Activated CD8-positive, alpha-beta memory T cell treated with anti-CD3 and anti-CD28 coated beads for 4 hours (primary cell): Measurements from ENCODE around the gene HOXC12.

Experiments used
- DNase-seq, 2 donors: peaks; one replicate each; pipeline ENCODE4 v3.0.0-alpha.2; 2020; ENCODE audit warnings: low read depth in 2 of 2

Gene HOXC12

DNA sequence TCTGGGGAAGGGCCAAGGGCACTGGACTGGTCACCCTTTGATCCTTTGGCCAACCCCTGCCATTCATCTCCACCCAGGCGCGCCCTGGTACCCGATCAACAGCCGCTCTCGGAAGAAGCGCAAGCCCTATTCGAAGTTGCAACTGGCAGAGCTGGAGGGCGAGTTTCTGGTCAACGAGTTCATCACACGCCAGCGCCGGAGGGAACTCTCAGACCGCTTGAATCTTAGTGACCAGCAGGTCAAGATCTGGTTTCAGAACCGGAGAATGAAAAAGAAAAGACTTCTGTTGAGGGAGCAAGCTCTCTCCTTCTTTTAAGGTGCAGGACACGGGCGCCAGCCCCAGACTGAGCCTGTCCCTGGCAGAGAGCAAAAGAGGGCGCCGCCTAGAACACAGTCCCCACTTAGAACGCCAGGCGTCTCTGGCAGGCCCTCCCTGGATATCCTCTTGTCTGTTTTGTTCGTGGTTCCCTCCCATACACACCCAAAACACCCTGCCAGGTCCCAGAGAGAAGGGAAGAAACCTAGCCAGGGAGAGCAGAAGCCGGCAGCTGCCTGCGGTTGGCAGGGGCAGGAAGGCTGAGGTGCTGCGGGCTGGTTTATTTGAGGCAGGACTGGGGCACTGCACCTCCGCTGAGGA is 1.7 kb downstream of the HOXC12 start:
- DNase-seq, result no peak

DNA sequence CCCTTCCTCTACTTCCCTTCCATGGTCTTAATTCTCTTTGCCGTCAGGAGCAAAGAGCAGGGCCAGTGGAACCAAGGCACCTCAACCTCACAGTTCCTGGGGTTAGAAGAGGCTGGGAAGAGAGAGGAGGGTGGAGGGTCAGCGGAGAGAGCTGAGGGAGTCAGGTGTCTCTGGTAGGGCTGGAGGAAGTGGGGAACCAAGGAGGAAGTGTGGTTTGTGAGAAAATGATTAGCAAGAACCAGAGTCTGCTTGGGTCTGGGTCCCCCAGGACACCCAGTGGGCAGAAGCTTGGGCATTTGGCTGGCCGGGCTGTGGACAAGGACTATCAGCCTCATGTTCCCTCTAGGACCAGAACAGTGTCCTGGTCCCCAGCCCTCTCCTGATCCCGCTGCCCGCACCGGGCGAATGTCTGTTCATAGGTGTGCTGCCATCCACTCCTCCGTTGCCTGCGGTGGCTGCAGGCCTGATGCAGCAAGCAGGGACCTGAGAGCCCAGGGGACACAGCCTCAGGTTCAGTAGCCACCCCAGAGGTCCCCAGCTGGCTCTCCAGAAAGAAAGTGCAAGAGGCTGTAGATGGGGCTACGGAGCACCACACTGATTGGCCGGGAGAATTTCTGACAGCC is 2.3 kb downstream of the HOXC12 start:
- no peak for DNase-seq

DNA sequence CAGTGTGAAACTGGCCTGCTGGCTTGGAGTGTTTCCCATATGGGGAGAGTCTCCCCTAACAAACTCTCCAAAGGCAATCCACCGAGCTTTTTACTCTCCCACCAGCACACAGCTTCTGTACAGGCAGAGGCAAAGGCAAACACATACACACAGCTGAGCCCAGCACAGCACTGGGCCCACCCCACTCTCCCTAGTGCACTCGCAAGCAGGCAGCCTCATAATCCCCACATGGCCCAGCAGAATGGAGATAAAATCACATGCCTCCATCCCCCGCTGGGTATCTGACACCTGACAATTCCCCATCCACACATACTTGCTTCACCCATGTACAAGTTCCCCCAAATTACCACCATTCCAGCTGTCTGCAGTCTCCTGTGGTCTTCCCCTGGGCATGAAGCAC is 3.4 kb downstream of the HOXC12 start:
- no peak for DNase-seq

DNA sequence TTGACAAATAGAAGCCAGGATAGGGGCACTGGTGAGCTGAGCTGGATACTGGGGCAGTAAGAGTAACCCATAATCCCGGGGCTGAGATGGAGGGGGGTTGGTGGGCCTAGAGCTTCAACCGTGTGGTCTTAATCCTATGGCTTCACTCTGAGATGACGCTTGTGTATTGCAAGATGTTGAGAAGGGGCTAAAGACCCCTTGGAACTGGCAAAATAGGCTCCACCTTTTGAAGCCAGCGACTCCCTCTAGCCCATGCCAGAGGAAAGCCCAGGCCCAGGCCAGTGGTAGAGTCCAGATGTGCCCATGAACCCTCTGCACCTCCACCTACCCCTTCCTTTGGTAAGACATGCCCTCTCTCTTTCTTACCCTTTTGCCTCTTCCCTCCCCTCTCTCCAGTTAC is 4.6 kb downstream of the HOXC12 start:
- no peak for DNase-seq

DNA sequence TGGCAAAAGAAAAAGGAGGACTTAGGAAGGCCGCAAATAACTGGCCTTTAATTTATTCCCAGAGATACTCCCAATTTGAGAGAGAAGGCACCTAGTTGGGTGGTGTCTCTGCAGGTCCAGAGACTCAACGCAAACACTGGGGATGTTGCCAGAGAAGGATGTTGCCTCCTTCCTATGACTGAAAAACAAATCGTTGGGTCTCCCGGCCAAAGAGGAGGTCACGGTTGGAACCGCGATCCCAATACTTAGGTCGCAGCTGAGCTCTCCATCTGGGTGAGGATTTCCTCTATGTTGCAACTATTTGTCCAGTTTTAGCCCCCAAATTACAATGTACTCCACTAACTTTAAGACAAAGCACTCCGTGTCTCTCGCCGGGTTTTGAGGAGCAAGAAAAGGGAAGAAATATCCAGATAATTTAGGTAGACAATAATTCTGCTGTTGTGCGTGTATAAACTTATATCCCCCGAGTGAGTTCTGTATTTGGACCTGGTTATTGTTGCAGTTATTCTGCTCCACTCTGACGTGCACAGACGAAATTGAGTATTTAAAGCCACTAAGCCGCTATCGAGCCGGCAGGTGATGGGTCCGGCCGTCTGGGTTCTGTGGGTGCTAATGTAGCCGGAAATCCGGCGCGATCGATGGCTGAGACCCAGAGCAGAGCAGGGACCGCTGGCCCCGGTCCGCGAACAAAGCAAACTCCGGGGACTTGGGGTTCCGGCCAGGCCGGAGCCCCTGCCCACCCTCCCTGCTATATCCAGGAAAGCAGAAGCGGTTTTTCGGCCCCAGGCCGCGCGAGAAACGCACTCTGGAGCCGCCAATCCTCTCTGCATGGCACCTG is 5.7 kb downstream of the HOXC12 start:
- DNase-seq, result no peak

DNA sequence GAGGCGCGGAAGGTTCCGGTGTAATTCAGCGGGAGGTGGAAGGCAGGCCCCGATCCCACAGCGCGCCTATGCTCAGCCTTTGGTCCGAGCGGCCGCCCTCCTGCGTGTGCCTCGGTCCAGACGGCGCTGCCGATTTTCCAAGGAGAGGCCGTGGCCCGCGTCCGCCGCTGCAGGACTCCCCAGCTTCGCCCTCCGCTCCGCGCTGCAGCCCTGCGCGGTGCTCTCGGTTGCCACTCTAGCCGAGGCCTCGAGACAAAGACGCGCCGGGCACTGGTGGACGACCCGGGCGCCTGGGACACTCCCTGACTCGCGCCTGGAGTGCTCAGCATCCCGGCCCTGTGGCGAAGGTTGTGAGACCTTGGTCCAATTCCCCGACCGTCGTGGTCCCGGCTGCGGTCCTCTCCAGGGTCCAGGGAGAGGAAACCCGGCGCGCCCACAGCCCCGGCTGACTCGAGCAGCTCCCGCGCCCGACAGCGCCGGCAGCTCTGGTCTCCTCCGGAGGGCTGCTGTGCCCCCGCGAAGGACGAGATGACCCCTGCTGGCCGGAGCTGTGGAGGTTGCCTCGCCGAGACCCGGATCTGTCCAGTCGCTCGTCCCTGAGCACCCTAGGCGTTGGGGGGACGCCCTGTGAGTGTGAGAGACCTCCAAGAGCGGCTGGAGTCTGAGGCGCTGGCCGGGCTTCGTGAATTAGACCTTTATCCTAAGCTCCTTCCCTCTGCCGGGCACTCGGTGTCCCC is 6.5 kb downstream of the HOXC12 start:
- no peak for DNase-seq

DNA sequence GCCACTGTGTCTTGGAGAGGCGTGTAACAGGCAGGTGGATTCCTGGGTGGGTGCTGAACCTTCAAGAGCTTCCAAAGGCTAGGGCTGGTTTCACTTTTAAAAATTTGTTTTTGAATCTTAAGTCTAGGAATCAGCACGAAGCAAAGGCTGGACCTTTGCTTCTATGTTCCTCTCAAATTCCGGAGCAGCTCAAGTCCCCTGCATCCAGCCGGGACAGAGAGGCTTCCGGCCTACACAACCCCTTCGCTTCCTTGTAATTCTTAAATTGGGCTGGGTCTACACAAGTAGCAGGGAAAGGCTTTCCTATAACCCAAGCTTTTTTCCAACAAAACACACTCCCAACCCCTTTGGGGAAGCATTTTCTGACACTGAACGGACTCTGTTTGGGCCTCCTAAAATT is 8.3 kb downstream of the HOXC12 start:
- no peak for DNase-seq

DNA sequence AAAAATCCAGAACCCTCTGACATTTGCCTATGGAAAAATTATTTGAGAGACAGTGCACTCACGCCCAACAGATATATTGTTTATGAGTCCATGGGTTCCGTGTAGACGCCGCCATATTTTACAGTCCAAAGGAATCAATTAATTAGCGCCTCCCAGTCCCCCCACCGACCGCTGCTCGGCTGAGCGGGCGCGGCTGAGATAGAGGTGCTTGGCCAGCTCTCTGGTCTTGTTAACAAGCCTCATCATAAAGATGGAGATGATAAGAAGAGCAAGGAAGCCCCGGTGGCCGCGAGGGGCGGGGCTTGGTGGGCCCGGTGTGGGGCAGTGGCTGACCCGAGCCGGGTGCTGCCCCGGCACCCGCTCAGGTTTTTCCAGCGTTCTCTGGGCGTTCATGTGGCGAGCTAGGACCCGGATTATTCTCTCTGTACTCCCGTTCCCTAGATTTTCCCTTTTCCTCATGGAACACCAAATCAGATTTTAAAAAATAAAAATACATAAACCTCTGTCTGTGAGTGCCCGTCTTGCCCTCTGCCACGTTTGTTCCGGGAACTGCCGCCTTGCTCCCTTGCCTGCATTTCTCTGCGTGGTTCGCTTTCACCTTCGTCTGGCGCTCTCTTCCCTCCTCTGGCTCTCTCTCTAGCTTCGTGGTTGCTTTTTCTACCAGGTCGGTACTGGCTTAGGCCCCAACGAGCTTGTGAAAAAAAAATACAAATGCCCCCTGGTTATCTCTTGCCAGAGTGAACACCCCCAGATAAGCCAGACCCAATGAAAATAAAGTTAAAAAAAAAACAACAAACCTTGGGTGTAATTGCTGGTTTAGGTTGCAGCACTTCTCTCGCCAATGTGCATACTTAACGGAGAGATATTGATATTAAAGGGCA is 9.0 kb downstream of the HOXC12 start:
- no peak for DNase-seq

DNA sequence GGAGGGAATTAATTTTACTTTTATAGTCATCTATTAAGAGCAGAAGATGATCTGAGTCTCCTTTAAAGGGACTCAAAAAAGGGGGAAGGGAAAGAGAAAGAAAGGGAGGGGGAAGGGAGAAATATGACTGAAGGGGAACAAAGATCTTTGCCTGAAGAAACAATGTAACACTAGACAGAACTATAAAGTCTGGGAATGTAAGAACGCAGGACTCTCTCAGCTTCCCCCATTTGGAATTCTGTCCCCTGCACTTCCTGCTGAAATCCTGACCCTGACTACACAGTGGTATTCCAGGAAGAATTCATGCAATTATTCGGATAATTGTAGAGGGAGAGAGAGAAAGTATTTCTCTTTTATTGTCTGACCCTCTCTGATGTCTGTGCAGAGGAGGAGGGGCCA is 9.6 kb downstream of the HOXC12 start:
- no peak for DNase-seq

DNA sequence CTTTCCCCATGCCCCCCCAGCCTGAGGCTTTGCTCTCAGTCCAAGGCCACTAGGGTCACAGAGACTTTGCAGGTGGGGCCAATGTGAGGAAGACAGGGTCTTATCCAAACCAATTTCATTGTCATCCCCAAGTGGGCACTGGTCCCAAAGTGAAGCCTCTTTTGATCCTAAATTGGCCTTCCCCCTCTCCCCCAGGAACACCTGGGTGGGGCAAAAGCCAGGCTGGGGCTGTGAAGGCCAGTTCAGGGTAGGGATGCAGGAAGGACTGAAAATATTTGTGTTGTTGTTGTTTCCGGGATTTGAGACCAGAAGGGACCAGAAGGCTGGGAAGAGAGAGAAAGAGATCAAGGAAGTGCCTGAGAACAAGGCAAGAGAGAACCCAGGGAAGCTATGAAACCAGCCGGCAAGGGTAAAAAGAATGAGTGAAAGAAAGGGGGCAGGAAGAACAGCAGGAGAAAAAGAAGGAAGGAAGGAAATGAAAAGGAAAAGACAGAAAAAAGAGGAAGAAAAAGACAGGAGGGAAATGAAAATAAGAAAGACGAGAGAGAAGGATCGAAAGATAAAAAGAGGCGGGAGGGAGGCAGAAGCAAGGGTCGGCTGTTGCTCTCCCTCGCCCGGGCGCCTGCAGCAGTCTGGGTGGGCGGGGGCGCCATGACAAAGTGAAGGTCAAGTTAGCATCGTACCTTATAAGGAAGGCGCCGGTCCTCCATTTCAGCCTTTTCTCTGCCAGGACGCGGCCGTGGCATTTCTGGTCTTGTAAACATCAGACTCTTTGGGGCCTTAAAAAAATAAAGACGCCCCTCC is 10.8 kb downstream of the HOXC12 start:
- no peak for DNase-seq

DNA sequence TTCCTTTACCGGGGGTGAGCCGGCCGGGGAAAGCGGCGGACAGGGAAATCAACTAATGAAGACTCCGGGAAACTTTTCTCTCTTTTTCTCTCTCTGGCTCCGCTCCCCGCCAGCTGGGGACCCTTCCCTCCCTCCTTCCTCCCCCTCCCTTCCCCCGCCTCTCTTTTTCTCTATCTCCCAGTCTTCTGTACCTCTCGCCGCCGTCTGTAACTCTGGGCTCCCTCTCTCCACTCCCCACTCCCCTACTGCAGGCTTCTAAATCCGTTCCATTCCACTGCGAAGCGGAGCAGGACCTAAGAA is 11.3 kb downstream of the HOXC12 start:
- no peak for DNase-seq

DNA sequence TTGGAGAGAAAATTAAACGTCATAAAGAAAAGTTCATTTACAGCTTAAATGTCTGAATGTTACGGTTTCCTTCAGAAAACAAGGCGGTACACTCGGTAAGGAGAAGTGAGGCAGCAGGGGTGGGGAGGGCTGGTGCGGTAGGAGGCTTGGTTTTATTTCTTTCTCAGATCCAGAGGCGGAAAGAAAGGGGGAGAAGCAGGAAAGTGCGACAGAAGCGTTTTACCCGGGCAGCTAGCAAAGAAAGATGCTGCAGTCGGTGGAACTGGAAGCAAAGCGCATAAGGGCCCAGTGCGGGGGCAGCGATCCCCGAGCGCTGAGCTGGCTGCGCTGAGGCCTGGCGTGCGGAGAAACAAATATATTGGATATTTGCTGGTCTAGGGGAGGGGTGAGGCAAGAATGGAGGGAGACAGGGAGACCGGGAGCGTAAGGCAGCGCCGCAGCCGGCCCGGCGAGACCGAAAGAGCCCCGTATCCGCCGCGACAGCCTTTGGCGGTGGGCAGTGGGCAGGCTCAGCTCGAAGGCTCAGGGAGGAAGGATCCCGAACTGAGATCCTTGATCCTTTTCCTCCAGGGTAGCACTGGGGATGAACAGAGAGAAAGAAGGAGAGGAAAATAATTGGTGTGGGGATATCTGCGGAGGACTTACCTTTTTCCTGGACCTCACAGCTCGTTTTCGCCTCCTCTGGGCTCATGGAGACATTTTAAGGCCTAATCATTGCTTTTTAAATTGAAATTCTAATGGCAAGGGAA is 11.9 kb downstream of the HOXC12 start:
- no peak for DNase-seq

DNA sequence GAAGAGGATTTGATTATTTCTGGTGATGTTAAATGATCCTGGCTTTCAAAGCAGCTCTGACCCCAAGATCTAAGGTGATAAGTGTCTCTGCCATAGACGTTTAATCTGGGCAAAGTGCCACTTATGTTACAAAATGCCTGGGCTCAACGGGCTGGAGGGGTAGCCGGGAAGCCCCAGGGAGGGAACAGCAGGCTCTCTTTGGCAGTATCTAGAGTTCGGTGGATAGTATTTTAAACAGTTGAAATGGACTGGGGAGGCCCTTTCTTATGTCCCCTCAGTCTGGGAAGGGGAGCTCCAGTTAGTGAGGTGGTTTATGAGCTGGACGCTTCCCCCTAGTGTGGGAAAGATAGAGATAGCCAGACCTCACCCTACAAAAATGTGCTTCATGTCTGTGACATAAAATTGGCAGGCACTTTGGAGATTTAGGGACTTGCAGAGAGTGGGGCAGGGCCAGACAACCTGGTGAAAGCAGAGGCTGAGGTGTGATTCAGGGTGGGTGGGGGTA is 12.8 kb downstream of the HOXC12 start:
- no peak for DNase-seq

DNA sequence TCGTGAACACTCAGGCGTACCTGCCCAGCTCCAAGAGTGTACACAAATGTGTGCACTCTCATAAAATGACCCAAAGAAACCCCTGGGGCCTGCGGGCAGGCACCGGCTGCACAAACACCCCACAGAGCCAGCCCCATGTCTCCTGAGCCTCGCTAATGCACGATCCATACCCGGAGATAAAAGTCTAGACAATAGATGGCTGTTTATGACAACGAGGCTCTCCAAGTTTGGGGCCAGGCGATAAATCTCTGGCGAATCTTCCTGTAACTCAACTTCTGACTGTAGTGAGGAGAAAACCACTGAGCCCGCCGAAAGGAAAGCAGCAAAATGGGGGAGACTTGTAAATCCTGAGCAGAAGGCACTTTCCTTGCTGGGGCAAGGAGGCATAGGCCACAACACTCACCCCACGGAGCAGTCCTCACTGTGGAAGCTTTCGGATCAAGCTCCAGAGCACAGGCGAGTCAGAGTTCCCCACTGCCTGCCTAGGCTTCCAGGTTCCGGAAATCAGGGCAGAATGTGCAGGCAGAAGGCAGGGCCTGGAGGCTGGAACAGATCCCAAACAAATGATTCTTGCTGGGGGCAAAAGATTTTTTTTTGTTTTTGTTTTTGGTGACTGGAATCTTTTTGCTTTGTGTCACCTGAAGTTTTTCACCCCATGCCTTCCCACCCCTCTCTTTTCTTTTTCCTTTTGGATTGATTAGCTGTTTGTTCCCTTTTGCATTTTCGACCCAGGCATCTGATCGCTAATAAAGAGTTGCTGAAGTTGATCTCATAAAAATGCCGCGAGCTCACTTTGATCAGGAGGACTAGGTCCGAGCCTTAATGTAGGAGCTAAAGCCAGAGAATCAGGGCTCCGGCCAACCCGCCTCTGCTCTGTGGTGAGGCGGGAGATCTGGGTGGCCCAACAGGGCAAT is 13.8 kb downstream of the HOXC12 start:
- DNase-seq, result no peak

DNA sequence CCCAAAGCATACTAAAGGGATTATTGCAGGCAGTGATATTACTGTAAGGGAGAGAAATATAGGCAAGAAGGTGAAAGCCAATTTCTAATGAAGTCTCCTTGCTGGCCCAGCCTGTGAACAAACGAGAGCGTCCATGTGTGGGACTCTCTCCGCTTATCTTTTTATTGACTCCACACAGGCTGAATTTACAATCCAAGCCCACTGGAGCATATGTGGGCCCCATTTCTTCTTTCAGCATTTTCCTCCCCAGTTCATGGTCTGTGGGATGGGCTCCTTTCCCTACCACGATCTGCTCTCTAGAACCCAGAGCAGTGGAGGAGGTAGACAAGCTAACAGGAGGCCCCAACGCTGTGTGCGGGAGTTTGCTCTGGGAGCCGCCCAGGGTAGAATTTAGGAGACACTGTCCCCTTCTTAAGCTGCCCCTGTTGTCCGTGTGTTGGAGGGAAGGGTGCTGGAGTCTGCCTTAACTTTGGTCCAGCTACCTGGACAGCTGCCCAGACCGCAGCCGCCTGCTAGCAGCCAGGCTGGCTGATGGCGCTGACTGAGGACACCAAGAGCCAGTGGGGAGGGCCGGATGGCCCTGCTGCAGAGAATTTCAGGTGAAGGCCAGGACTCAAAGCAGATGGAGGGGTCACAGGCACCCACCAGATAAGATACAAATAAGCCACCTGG is 15.0 kb downstream of the HOXC12 start:
- DNase-seq, result no peak

DNA sequence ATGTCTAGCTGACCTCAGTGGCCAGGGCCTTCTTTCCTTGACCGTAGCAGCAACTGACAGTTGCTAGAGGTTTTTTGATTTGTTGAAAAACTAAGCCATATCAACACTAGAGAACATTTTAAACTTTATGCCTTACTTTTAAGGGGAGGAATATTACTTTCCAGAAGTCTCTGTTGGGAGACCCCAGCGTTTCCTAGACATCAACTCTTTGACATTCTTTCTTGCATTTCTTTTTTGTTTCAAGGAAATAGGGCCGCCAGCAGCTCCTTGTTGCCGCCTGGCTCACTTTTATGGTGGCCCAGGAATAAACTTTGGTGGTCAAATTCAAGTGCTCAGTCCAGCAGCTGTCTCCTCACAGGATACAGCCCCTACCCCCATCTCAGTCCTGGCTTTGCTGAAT is 15.7 kb downstream of the HOXC12 start:
- no peak for DNase-seq

DNA sequence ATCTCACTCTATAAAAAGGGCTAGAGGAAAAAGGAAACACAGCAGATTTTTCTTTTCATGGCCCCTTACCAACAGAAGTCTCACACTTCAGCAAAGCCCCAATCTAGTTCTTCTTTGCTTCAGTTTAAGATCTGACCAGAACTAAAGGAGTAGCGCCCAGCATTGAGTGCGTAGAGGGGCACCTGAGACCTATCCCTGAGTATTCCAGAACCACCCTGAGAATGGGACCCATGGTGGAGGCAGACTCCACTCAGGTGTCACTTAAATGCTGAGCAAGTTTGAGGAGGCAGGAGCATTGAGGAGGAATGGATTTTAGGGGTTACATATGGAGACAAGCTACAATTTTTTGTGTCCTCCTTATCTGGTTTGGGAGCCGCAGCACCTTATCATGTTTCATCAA is 16.4 kb downstream of the HOXC12 start:
- no peak for DNase-seq

DNA sequence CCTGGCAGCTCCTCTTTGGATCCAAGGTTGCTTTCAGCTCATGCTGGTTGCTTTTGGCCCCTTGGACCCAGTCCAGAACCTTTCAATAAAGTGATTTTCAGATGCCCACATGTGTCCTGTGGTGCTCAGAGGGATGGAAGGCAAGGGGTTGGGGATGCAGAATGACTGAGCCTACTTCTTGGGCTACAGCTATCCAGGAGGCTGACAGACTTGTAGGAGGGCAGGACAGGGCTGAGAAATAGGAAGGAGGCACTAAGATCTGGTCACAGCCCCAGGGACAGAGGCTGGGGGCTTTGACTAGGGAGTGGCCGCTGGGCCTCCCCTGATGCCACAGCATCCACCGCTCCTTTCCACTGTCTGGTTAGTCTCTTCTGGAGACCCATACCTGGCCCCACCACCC is 17.0 kb downstream of the HOXC12 start:
- no peak for DNase-seq
